Muscle of leg (tissue), 11 donors: ENCODE results near the gene CDCA3. TPM values are rescaled to one million over a fixed set of nuclear protein-coding genes. Genes with fewer than 3 reads are reported as not detected.
"Not testable (repeated sequence)": the region's sequence is repeated elsewhere in the genome, so short reads cannot be mapped to it uniquely, and the experiment has no call there.

Experiments
- DNase-seq: peaks from one replicate; pipeline ENCODE4 v3.0.0; 2013
- H3K27ac ChIP-seq: one replicate; pipeline ENCODE4 v1.5.1; 2013; ENCODE audit warnings: mild to moderate bottlenecking, low read length, control low read depth
- H3K27me3 ChIP-seq: one replicate; pipeline ENCODE4 v1.6.1; 2013; ENCODE audit warnings: low read length; ENCODE audit not compliant: control insufficient read depth, insufficient read depth
- H3K36me3 ChIP-seq: one replicate; pipeline ENCODE4 v1.6.1; 2013; ENCODE audit warnings: low read length; ENCODE audit not compliant: control insufficient read depth, insufficient read depth
- H3K4me1 ChIP-seq: one replicate; pipeline ENCODE4 v1.6.1; 2013; ENCODE audit warnings: low read length; ENCODE audit not compliant: control insufficient read depth, insufficient read depth
- H3K4me3 ChIP-seq: one replicate; pipeline ENCODE4 v1.5.1; 2013; ENCODE audit warnings: low read length, control low read depth
- H3K9me3 ChIP-seq: replicated peaks from 2 replicates; pipeline ENCODE4 v1.6.1; 2013; ENCODE audit warnings: low read depth, low read length; ENCODE audit not compliant: control insufficient read depth
- WGBS: methylation state at CpG from one replicate; pipeline ENCODE4 v1.1.5; 2013; ENCODE audit warnings: missing lambda C conversion rate; ENCODE audit not compliant: insufficient coverage; 5-methylcytosine and 5-hydroxymethylcytosine counted together
- polyA plus RNA-seq, 8 donors: library from polyadenylated mRNA; unstranded; fragments of 120-200 nt; gene quantifications; one replicate each; pipeline versions ENCODE4 v1.2.1 to v1.2.3, GENCODE V29; 2013; ENCODE audit warnings: inconsistent platforms in 1 of 8, low replicate concordance in 1 of 8; ENCODE audit not compliant: insufficient read length in 8 of 8, insufficient read depth in 1 of 8
- total RNA-seq: library from RNA; stranded (reverse); fragments of 120-200 nt; gene quantifications from one replicate; pipeline ENCODE4 v1.2.4, GENCODE V29; 2013

Gene CDCA3
- total and polyA plus RNA-seq, 9 donors: 14.0 to 27.6 (median 20.1) TPM

GRCh38 chr12:6866920-6867412 is 15.9 kb upstream of the CDCA3 start:
- Histone ChIP-seq H3K9me3 (no peaks in the 10 kb centered on the region), H3K4me1 (peaks cover 42% of the 10 kb centered on the region), H3K4me3 (peak overlapping the region; percentile 85), H3K27me3 (no peaks in the 10 kb centered on the region), H3K36me3 (peaks cover 73% of the 10 kb centered on the region), H3K27ac (peak overlapping the region; percentile 84)
- WGBS: 3% methylated on average over 33 of the region's 33 CpGs
- DNase-seq: no peak

GRCh38 chr12:6866163-6866919 is 15.3 kb upstream of the CDCA3 start:
- no peaks in the 10 kb centered on the region for H3K9me3 ChIP-seq
- peaks cover 75% of the 10 kb centered on the region for H3K36me3 ChIP-seq
- H3K27ac ChIP-seq: peak overlapping the region; percentile 84
- H3K4me3 ChIP-seq: peak overlapping the region; percentile 85
- peak; percentile 39 for DNase-seq
- WGBS: 88% methylated on average over 4 of the region's 19 CpGs
- H3K4me1 ChIP-seq: peaks cover 36% of the 10 kb centered on the region
- no peaks in the 10 kb centered on the region for H3K27me3 ChIP-seq

- H3K9me3 ChIP-seq, H3K27ac ChIP-seq, DNase-seq, H3K27me3 ChIP-seq, H3K4me3 ChIP-seq: not testable (repeated sequence)
- Histone ChIP-seq H3K36me3 (peaks cover 75% of the 10 kb centered on the region), H3K4me1 (peaks cover 30% of the 10 kb centered on the region)
- no CpG with 5 or more reads among the region's 5 CpGs for WGBS
Observed at GRCh38 chr12:6865307-6865706, 14.2 kb upstream of the CDCA3 start.

- peaks cover 73% of the 10 kb centered on the region for H3K36me3 ChIP-seq
- no peaks in the 10 kb centered on the region for H3K27me3 ChIP-seq
- no peak overlapping the region for H3K27ac ChIP-seq
- H3K4me3 ChIP-seq: no peak overlapping the region
- peaks cover 23% of the 10 kb centered on the region for H3K4me1 ChIP-seq
- DNase-seq: no peak
- no peaks in the 10 kb centered on the region for H3K9me3 ChIP-seq
- 91% methylated on average over 8 of the region's 16 CpGs for WGBS
Observed at GRCh38 chr12:6863586-6864321, 12.7 kb upstream of the CDCA3 start.

- H3K9me3 ChIP-seq: no peaks in the 10 kb centered on the region
- DNase-seq: no peak
- WGBS: 89% methylated on average over 11 of the region's 11 CpGs
- H3K27ac ChIP-seq: no peak overlapping the region
- peaks cover 78% of the 10 kb centered on the region for H3K36me3 ChIP-seq
- peaks cover 21% of the 10 kb centered on the region for H3K4me1 ChIP-seq
- no peak overlapping the region for H3K4me3 ChIP-seq
- no peaks in the 10 kb centered on the region for H3K27me3 ChIP-seq
Observed at GRCh38 chr12:6863033-6863432, 11.9 kb upstream of the CDCA3 start.

- Histone ChIP-seq H3K4me1 (peaks cover 14% of the 10 kb centered on the region), H3K27ac (no peak overlapping the region), H3K4me3 (no peak overlapping the region), H3K9me3 (no peaks in the 10 kb centered on the region), H3K36me3 (peaks cover 92% of the 10 kb centered on the region), H3K27me3 (no peaks in the 10 kb centered on the region)
- DNase-seq: no peak
- 94% methylated on average over 8 of the region's 9 CpGs for WGBS
Observed at GRCh38 chr12:6861391-6861790, 10.3 kb upstream of the CDCA3 start.

GRCh38 chr12:6860942-6861341 is 9.9 kb upstream of the CDCA3 start:
- Histone ChIP-seq H3K36me3 (peaks cover 92% of the 10 kb centered on the region), H3K9me3 (no peaks in the 10 kb centered on the region), H3K27me3 (no peaks in the 10 kb centered on the region), H3K4me1 (peaks cover 11% of the 10 kb centered on the region), H3K27ac (no peak overlapping the region), H3K4me3 (no peak overlapping the region)
- WGBS: 97% methylated on average over 7 of the region's 7 CpGs
- no peak for DNase-seq

GRCh38 chr12:6860116-6860515 is 9.0 kb upstream of the CDCA3 start:
- H3K9me3 ChIP-seq: no peaks in the 10 kb centered on the region
- no peak overlapping the region for H3K4me3 ChIP-seq
- H3K4me1 ChIP-seq: peaks cover 10% of the 10 kb centered on the region
- no peak overlapping the region for H3K27ac ChIP-seq
- WGBS: 90% methylated on average over 7 of the region's 9 CpGs
- H3K27me3 ChIP-seq: no peaks in the 10 kb centered on the region
- DNase-seq: no peak
- H3K36me3 ChIP-seq: peaks cover 94% of the 10 kb centered on the region

- 100% methylated on average over 1 of the region's 2 CpGs for WGBS
- Histone ChIP-seq H3K4me1 (peaks cover 10% of the 10 kb centered on the region), H3K36me3 (peaks cover 90% of the 10 kb centered on the region), H3K4me3 (no peak overlapping the region), H3K9me3 (no peaks in the 10 kb centered on the region), H3K27me3 (no peaks in the 10 kb centered on the region), H3K27ac (peak overlapping the region; percentile 75)
- DNase-seq: peak; percentile 50
Observed at GRCh38 chr12:6858799-6859198, 7.7 kb upstream of the CDCA3 start.

- WGBS: 87% methylated on average over 12 of the region's 14 CpGs
- H3K27ac ChIP-seq: no peak overlapping the region
- no peaks in the 10 kb centered on the region for H3K27me3 ChIP-seq
- H3K36me3 ChIP-seq: peaks cover 65% of the 10 kb centered on the region
- H3K4me1 ChIP-seq: peaks cover 24% of the 10 kb centered on the region
- H3K9me3 ChIP-seq: no peaks in the 10 kb centered on the region
- H3K4me3 ChIP-seq: no peak overlapping the region
- no peak for DNase-seq
Observed at GRCh38 chr12:6855322-6855721, 4.2 kb upstream of the CDCA3 start.
